ENCODE data around the gene KLK8. TPM values are rescaled to one million over a fixed set of nuclear protein-coding genes. Genes with fewer than 3 reads are reported as not detected.

KLK8 gene
- total RNA-seq, 1 experiment from 2014 or later = 4.4 TPM

DNA sequence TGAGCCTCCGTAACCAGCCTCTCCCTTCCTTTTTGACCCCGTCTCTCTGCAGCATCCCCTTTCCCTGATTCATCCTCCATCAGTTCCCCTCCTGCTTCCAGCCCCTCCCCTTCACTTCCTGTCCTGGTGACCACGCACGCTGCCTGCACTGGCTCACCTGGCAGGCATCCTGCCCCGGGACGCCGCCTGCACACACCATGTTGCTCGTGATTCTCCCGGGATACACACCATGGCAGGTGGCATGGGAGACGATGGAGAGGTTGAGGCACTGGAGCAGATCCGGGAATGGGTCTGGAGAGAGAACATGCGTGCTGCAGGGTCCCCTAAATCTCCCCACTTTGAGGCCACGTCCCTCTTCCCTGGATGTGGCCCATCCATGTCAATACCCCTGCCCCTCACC lies 29.2 kb upstream of the KLK8 start:
- CTCF ChIA-PET = interaction anchor here (0.6 kb wide), 1 partner anchor 64 kb away, joined by 3 read pairs; no protein-coding TSS in a partner anchor
- peaks cover 4% of the 10 kb centered on the region for H3K27me3 Mint-ChIP-seq (ENCODE audit: low read depth)
- no peaks in the 10 kb centered on the region for H3K36me3 Mint-ChIP-seq
- ATAC-seq = no peak
- H3K27ac Mint-ChIP-seq = no peak overlapping the region
- H3K4me1 Mint-ChIP-seq = peaks cover 35% of the 10 kb centered on the region
- H3K4me3 Mint-ChIP-seq = no peak overlapping the region
- TF ChIP-seq SMAD4 (CRISPR knock-in tag; IDR thresholded peaks at IDR 0.05) = 0 out of 2 replicates have a peak, but pooled peaks have one; percentile 13
- TF ChIP-seq NFYB (CRISPR knock-in tag; conservative IDR thresholded peaks at IDR 0.05; ENCODE audit: low read depth) = no peak
- TF ChIP-seq ZNF416 (CRISPR knock-in tag; IDR thresholded peaks at IDR 0.05) = no peak
- DNase-seq (ENCODE audit: low spot score) = no peak
- H3K9me3 Mint-ChIP-seq = peaks cover 6% of the 10 kb centered on the region
- POLR2A ChIA-PET = no interaction called here

GRCh38 chr19:51029718-51030117 lies 28.3 kb upstream of the KLK8 start:
- ChIA-PET CTCF (interaction anchor here (0.6 kb wide), 1 partner anchor 65 kb away, joined by 3 read pairs; no protein-coding TSS in a partner anchor), POLR2A (no interaction called here)
- Mint-ChIP-seq H3K36me3 (no peaks in the 10 kb centered on the region), H3K9me3 (peaks cover 6% of the 10 kb centered on the region), H3K27me3 (ENCODE audit: low read depth) (no peaks in the 10 kb centered on the region; the same call in 1 of the 2 replicates), H3K4me3 (no peak overlapping the region), H3K27ac (no peak overlapping the region), H3K4me1 (peaks cover 36% of the 10 kb centered on the region)
- TF ChIP-seq NFYB (CRISPR knock-in tag; conservative IDR thresholded peaks at IDR 0.05; ENCODE audit: low read depth) (peak; percentile 41; the same call in 1 of the 2 replicates), SP1 (CRISPR knock-in tag; conservative IDR thresholded peaks at IDR 0.05) (no peak)
- ATAC-seq (peak; percentile 34), DNase-seq (ENCODE audit: low spot score) (no peak)

GRCh38 chr19:51027873-51028272 lies 26.5 kb upstream of the KLK8 start:
- DNase-seq (ENCODE audit: low spot score) (no peak), ATAC-seq (no peak)
- ChIA-PET CTCF (interaction anchor here (0.6 to 3.1 kb wide), 4 partner anchors 11 to 69 kb away, joined by 3 to 18 read pairs (median 5); no protein-coding TSS in a partner anchor), POLR2A (no interaction called here)
- TF ChIP-seq ZNF416 (CRISPR knock-in tag; IDR thresholded peaks at IDR 0.05) (no peak), E2F5 (CRISPR knock-in tag; IDR thresholded peaks at IDR 0.05) (no peak), NFE2L1 (CRISPR knock-in tag; IDR thresholded peaks at IDR 0.05) (no peak), PRRX2 (CRISPR knock-in tag; IDR thresholded peaks at IDR 0.05) (no peak), SOX15 (CRISPR knock-in tag; IDR thresholded peaks at IDR 0.05) (no peak), ERG (CRISPR knock-in tag; IDR thresholded peaks at IDR 0.05) (no peak), SMAD3 (CRISPR knock-in tag; IDR thresholded peaks at IDR 0.05; ENCODE audit: borderline replicate concordance) (no peak), NR2C2 (CRISPR knock-in tag; IDR thresholded peaks at IDR 0.05) (no peak)
- TF ChIP-seq, protein P1, sequence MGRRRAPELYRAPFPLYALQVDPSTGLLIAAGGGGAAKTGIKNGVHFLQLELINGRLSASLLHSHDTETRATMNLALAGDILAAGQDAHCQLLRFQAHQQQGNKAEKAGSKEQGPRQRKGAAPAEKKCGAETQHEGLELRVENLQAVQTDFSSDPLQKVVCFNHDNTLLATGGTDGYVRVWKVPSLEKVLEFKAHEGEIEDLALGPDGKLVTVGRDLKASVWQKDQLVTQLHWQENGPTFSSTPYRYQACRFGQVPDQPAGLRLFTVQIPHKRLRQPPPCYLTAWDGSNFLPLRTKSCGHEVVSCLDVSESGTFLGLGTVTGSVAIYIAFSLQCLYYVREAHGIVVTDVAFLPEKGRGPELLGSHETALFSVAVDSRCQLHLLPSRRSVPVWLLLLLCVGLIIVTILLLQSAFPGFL (CRISPR knock-in tag; IDR thresholded peaks at IDR 0.05; ENCODE audit: borderline replicate concordance) = no peak
- TF ChIP-seq, protein P2, sequence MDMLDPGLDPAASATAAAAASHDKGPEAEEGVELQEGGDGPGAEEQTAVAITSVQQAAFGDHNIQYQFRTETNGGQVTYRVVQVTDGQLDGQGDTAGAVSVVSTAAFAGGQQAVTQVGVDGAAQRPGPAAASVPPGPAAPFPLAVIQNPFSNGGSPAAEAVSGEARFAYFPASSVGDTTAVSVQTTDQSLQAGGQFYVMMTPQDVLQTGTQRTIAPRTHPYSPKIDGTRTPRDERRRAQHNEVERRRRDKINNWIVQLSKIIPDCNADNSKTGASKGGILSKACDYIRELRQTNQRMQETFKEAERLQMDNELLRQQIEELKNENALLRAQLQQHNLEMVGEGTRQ (CRISPR knock-in tag; IDR thresholded peaks at IDR 0.05) = no peak
- TF ChIP-seq, protein P3, sequence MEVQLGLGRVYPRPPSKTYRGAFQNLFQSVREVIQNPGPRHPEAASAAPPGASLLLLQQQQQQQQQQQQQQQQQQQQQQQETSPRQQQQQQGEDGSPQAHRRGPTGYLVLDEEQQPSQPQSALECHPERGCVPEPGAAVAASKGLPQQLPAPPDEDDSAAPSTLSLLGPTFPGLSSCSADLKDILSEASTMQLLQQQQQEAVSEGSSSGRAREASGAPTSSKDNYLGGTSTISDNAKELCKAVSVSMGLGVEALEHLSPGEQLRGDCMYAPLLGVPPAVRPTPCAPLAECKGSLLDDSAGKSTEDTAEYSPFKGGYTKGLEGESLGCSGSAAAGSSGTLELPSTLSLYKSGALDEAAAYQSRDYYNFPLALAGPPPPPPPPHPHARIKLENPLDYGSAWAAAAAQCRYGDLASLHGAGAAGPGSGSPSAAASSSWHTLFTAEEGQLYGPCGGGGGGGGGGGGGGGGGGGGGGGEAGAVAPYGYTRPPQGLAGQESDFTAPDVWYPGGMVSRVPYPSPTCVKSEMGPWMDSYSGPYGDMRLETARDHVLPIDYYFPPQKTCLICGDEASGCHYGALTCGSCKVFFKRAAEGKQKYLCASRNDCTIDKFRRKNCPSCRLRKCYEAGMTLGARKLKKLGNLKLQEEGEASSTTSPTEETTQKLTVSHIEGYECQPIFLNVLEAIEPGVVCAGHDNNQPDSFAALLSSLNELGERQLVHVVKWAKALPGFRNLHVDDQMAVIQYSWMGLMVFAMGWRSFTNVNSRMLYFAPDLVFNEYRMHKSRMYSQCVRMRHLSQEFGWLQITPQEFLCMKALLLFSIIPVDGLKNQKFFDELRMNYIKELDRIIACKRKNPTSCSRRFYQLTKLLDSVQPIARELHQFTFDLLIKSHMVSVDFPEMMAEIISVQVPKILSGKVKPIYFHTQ (CRISPR knock-in tag; IDR thresholded peaks at IDR 0.05) = no peak
- H3K27ac Mint-ChIP-seq = no peak overlapping the region
- no peak overlapping the region for H3K4me3 Mint-ChIP-seq
- H3K4me1 Mint-ChIP-seq = peaks cover 36% of the 10 kb centered on the region
- no peaks in the 10 kb centered on the region for H3K36me3 Mint-ChIP-seq
- H3K9me3 Mint-ChIP-seq = peaks cover 6% of the 10 kb centered on the region
- no peaks in the 10 kb centered on the region; the same call in 1 of the 2 replicates for H3K27me3 Mint-ChIP-seq (ENCODE audit: low read depth)

Data from WTC11 (cell line).